DND-41 (cell line): ENCODE data around the gene BLTP2.

Source experiments
- CTCF ChIP-seq: IDR thresholded peaks from 2 replicates; pipeline ENCODE4 v1.5.1; 2012; ENCODE audit warnings: borderline replicate concordance, low read length, moderate library complexity, mild to moderate bottlenecking; ENCODE audit not compliant: poor library complexity, severe bottlenecking; ENCODE audit errors: extremely low read depth
- EZH2 ChIP-seq: IDR thresholded peaks from 3 replicates; pipeline ENCODE4 v1.6.1; 2012; ENCODE audit warnings: borderline replicate concordance, low read depth, mild to moderate bottlenecking, moderate library complexity, low read length, inconsistent platforms; ENCODE audit not compliant: severe bottlenecking

GRCh38 chr17:28616281-28616680, 28.7 kb downstream of the BLTP2 start:
- TF ChIP-seq CTCF (no peak), EZH2 (no peak)
